ENCODE data around the gene DENND1B.
"Not testable (repeated sequence)": the region's sequence is repeated elsewhere in the genome, so short reads cannot be mapped to it uniquely, and the experiment has no call there.

DENND1B gene

DNA sequence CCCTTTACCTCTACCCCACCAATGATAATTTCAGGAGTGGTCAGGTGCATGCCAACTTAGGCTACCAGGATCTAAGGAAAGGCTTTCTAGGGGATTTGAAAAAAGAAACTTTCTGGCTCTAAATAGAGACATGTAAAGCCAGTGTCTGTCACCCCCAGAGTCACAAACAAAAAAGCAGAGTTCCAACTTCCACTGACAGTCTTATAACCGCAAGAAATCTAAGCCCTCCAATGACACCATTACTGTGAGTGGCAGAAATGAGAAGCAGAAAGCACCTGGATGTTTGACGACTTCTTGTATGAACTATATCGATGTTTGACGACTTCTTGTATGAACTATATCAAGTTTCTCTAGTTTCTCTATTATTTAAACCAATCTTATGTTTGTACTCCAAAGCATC is 6.0 kb downstream of the DENND1B start:
- no peak for DNase-seq (ENCODE audit: low read depth in 2 of 2)
- no peak overlapping the region for H3K4me3 ChIP-seq (replicated peaks in 1 of 2; ENCODE audit: low read depth in 2 of 2, low read length in 2 of 2)
- TF ChIP-seq, protein P1, sequence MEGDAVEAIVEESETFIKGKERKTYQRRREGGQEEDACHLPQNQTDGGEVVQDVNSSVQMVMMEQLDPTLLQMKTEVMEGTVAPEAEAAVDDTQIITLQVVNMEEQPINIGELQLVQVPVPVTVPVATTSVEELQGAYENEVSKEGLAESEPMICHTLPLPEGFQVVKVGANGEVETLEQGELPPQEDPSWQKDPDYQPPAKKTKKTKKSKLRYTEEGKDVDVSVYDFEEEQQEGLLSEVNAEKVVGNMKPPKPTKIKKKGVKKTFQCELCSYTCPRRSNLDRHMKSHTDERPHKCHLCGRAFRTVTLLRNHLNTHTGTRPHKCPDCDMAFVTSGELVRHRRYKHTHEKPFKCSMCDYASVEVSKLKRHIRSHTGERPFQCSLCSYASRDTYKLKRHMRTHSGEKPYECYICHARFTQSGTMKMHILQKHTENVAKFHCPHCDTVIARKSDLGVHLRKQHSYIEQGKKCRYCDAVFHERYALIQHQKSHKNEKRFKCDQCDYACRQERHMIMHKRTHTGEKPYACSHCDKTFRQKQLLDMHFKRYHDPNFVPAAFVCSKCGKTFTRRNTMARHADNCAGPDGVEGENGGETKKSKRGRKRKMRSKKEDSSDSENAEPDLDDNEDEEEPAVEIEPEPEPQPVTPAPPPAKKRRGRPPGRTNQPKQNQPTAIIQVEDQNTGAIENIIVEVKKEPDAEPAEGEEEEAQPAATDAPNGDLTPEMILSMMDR (IDR thresholded peaks at IDR 0.05; ENCODE audit: low read depth, low read length) = no peak

DNA sequence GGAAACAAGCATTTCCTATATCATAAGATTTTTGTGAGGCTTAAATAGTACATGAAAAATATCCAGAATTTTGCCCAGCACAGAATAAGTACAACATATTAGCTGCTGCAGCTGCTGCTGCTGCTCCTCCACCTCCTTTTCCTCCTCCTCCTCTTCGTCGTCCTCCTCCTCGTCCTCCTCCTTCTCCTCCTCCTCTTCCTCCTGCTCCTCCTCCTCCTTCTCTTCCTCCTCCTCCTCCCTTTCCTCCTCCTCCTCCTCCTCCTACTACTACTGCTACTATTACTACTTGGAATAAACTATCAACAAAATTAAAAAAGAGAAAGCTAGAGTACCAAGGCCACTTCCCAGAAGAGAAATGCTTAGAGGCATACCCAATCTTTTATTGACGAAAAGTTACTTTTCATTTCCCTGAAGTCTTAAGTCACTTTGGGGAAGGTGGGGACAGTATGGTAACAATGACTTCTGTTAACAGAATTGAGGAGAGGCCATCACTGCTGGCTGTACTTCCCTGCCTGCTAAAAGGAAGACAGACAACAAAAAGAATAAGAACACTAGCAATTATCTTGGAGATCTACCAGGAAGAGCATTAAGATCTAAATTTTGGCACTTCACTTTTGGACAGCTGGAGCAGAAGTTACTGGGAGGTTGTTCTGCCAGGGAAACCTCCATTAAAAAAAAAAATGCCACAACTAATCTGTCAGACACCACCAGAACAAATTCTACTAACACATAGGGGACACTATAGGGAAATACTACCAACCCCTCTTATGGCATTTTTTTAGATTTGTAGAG is 7.1 kb downstream of the DENND1B start:
- TF ChIP-seq, protein P1 (IDR thresholded peaks at IDR 0.05; ENCODE audit: low read depth, low read length) = no peak
- DNase-seq (ENCODE audit: low read depth in 2 of 2) = no peak
- no peak overlapping the region for H3K4me3 ChIP-seq (replicated peaks in 1 of 2; ENCODE audit: low read depth in 2 of 2, low read length in 2 of 2)

DNA sequence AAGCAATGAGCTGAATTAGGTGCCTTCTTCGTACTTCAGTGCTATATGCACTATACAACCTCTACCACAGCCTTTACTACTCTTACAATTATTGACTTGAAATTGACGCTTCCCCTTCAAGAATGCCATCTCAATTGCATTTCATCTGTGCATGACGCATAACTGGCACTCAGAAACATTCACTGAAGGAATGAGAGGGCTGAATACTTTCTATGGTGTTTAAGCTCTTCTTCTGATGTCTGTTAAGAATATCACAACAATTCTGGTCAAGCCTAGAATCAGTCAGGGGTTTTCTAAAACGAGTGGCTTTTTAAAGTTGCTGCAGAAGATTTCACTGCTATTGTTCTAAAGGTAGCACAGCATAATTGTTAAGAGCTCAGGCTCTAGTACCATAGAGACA is 11.5 kb downstream of the DENND1B start:
- TF ChIP-seq, protein P1 (IDR thresholded peaks at IDR 0.05; ENCODE audit: low read depth, low read length) = no peak
- no peak for DNase-seq (ENCODE audit: low read depth in 2 of 2)
- H3K4me3 ChIP-seq (replicated peaks in 1 of 2; ENCODE audit: low read depth in 2 of 2, low read length in 2 of 2) = no peak overlapping the region

DNA sequence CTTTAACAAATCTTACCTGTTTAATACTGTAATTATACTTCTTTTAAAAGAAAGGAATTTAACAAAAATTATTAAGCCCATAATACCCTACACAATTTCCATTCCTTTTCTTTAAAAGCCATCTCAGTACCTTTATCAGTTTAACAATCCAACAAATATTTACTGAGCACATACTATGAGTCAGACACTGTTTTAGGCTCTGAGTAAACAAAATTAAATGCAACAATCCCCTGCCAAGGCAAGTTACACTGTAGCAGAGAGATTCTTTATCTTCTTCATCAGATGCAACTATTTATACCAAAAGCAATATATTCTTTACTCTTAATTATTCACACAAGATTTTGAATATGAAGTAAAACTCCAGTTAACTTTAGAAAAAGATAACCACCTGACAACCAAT is 12.0 kb downstream of the DENND1B start:
- DNase-seq (ENCODE audit: low read depth in 2 of 2) = peak in 1 of 2 donors; percentile 18
- TF ChIP-seq, protein P1 (IDR thresholded peaks at IDR 0.05; ENCODE audit: low read depth, low read length) = no peak
- no peak overlapping the region for H3K4me3 ChIP-seq (replicated peaks in 1 of 2; ENCODE audit: low read depth in 2 of 2, low read length in 2 of 2)

DNA sequence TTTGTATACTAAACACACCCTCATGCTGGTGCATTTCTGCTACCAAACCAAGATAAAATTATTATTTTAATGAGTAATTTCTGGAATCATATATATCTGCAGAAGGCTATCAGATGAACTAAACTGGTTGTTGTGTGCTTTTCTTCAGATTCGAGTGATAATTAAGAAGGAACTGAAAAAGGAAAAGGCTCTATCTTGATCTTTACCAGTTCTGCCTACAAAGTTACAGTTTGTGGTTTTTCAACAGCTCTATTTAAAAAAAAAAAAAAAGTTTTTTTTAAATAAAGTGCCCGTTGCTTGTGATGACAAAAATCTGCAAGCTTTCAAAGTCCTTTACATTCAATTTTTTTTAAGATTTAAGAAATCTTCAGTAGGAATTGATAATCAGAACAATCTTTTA is 13.6 kb downstream of the DENND1B start:
- DNase-seq (ENCODE audit: low read depth in 2 of 2) = no peak
- TF ChIP-seq, protein P1 (IDR thresholded peaks at IDR 0.05; ENCODE audit: low read depth, low read length) = no peak
- no peak overlapping the region for H3K4me3 ChIP-seq (replicated peaks in 1 of 2; ENCODE audit: low read depth in 2 of 2, low read length in 2 of 2)

DNA sequence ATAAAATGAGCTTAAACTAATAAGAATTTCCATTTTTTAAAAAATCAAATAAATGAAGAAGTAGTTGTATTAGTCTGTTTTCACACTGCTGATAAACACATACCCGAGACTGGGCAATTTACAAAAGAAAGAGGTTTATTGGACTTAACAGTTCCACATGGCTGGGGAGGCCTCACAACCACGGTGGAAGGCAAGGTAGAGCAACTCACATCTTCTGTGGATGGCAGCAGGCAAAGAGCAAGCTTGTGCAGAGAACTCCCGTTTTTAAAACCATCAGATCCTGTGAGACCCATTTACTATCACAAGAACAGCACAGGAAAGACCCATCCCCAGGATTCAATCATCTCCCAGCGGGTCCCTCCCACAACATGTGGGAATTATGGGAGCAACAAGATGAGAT is 19.7 kb downstream of the DENND1B start:
- DNase-seq (ENCODE audit: low read depth in 2 of 2); H3K4me3 ChIP-seq (replicated peaks in 1 of 2; ENCODE audit: low read depth in 2 of 2, low read length in 2 of 2): not testable (repeated sequence)

DNA sequence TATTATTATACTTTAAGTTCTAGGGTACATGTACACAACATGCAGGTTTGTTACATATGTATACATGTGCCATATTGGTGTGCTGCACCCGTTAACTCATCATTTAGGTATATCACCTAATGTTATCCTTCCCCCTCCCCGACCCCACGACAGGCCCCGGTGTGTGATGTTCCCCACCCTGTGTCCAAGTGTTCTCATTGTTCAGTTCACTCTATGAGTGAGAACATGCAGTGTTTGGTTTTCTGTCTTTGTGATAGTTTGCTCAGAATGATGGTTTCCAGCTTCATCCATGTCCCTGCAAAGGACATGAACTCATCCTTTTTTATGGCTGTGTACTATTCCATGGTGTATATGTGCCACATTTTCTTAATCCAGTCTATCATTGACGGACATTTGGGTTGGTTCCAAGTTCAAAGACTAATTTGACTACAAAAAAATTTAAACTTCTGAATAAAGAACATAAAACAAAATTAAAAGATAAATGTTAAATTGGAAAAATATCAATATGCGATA is 22.6 kb downstream of the DENND1B start:
- DNase-seq (ENCODE audit: low read depth in 2 of 2); H3K4me3 ChIP-seq (replicated peaks in 1 of 2; ENCODE audit: low read depth in 2 of 2, low read length in 2 of 2): not testable (repeated sequence)

DNA sequence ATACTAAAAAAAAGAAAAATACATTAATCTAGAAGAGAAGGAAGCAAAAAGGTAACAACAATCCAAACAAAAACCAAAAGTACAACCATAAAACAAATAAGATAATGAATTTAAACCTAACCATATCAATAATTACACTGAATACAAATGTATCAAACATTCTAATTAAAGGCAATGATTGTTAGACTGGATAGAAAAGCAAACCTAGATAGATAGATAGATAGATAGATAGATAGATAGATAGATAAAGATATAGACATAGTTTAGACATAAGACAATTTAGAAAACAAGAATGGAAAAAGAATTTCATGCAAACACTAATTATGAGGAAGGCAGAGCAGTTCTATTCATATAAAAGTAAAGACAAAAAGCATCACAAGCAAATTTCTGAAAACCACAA is 24.9 kb downstream of the DENND1B start:
- TF ChIP-seq, protein P1 (IDR thresholded peaks at IDR 0.05; ENCODE audit: low read depth, low read length) = no peak
- no peak for DNase-seq (ENCODE audit: low read depth in 2 of 2)
- no peak overlapping the region for H3K4me3 ChIP-seq (replicated peaks in 1 of 2; ENCODE audit: low read depth in 2 of 2, low read length in 2 of 2)
